Glutamatergic neuron (in vitro differentiated cells): ENCODE measurements around the gene MYO5B. TPM values are rescaled to one million over a fixed set of nuclear protein-coding genes. Genes with fewer than 3 reads are reported as not detected.

Experiments
- DNase-seq: peaks from one replicate; pipeline ENCODE4 v3.0.0; 2022
- H3K27ac Mint-ChIP-seq: one replicate; pipeline ENCODE4 v1.8.0; 2020; ENCODE audit warnings: mild to moderate bottlenecking, mixed read lengths, inconsistent platforms; ENCODE audit not compliant: unreplicated experiment
- H3K27me3 Mint-ChIP-seq: one replicate; pipeline ENCODE4 v1.8.0; 2020; ENCODE audit warnings: mild to moderate bottlenecking, moderate library complexity, mixed read lengths, inconsistent platforms; ENCODE audit not compliant: unreplicated experiment
- H3K36me3 Mint-ChIP-seq: one replicate; pipeline ENCODE4 v1.8.0; 2020; ENCODE audit warnings: mild to moderate bottlenecking, mixed read lengths, inconsistent platforms; ENCODE audit not compliant: unreplicated experiment
- H3K4me1 Mint-ChIP-seq: one replicate; pipeline ENCODE4 v1.8.0; 2020; ENCODE audit warnings: mild to moderate bottlenecking, low read depth, mixed read lengths, inconsistent platforms; ENCODE audit not compliant: unreplicated experiment
- H3K4me3 Mint-ChIP-seq: one replicate; pipeline ENCODE4 v1.8.0; 2020; ENCODE audit warnings: mild to moderate bottlenecking, mixed read lengths, inconsistent platforms; ENCODE audit not compliant: unreplicated experiment
- H3K9me3 Mint-ChIP-seq: one replicate; pipeline ENCODE4 v1.8.0; 2020; ENCODE audit warnings: mild to moderate bottlenecking, moderate library complexity, mixed read lengths, inconsistent platforms; ENCODE audit not compliant: unreplicated experiment
- total RNA-seq: library from RNA; stranded (reverse); fragmentation: NEBNext Ultra II Directional; extraction: Animal tissue kit (Norgen Biotek cat#: 25700); gene quantifications from one replicate; pipeline ENCODE4 v1.2.1, GENCODE V29; 2021; ENCODE audit not compliant: unreplicated experiment
- TF ChIP-seq, protein P1 (sequence below): fragments of 200-600 bp; sonication (generic); IDR thresholded peaks from one replicate; pipeline ENCODE4 v1.5.0; 2021; ENCODE audit not compliant: partially characterized antibody, unreplicated experiment

MYO5B gene
- total RNA-seq, 1 donor from 2014 or later = 2.7 TPM

DNA sequence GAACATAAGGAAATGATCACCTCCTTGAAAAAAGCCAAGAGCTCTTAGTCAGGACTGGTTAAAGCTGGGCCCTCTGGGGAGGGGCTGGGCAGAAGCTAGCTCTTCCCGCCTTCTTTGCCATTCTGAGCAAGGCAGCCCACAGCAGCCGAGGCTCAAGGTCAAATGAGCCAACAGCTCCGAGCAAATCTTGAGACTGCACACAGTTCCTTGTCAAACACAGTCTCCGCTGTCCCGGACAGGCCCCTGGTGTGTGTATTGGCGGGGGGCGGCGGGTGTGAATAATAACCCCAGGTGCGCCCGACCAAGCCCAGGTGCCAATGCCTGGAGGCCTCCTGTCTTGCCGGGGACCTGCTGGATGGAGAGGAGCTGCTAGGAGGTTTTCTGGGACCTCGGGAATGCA, 335.2 kb downstream of the MYO5B start:
- peaks cover 40% of the 10 kb centered on the region for H3K4me1 Mint-ChIP-seq
- H3K4me3 Mint-ChIP-seq = no peak overlapping the region
- H3K9me3 Mint-ChIP-seq = peaks cover 2% of the 10 kb centered on the region
- TF ChIP-seq, protein P1, sequence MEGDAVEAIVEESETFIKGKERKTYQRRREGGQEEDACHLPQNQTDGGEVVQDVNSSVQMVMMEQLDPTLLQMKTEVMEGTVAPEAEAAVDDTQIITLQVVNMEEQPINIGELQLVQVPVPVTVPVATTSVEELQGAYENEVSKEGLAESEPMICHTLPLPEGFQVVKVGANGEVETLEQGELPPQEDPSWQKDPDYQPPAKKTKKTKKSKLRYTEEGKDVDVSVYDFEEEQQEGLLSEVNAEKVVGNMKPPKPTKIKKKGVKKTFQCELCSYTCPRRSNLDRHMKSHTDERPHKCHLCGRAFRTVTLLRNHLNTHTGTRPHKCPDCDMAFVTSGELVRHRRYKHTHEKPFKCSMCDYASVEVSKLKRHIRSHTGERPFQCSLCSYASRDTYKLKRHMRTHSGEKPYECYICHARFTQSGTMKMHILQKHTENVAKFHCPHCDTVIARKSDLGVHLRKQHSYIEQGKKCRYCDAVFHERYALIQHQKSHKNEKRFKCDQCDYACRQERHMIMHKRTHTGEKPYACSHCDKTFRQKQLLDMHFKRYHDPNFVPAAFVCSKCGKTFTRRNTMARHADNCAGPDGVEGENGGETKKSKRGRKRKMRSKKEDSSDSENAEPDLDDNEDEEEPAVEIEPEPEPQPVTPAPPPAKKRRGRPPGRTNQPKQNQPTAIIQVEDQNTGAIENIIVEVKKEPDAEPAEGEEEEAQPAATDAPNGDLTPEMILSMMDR = no peak
- no peaks in the 10 kb centered on the region for H3K27me3 Mint-ChIP-seq
- no peak overlapping the region for H3K27ac Mint-ChIP-seq
- DNase-seq = no peak
- no peaks in the 10 kb centered on the region for H3K36me3 Mint-ChIP-seq

DNA sequence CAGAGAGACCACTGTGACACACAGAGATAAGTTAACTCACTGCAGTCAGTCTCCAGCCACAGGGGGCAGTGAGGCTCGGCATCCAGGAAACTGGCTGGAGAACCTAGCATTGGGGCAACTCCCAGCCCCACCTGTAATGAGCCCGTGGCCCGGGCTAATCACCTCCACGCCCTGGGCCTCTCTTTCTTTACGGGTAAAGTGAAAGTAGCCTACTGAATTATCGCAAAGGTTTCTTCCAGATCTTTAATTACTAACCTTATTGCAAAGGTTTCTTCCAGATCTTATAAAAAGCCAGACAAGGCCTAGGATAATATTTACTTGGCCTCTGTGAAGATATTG, 336.0 kb downstream of the MYO5B start:
- no peaks in the 10 kb centered on the region for H3K36me3 Mint-ChIP-seq
- H3K4me1 Mint-ChIP-seq = peaks cover 33% of the 10 kb centered on the region
- no peak for DNase-seq
- no peaks in the 10 kb centered on the region for H3K27me3 Mint-ChIP-seq
- no peak overlapping the region for H3K4me3 Mint-ChIP-seq
- TF ChIP-seq, protein P1 = peak; percentile 57
- H3K9me3 Mint-ChIP-seq = peaks cover 2% of the 10 kb centered on the region
- H3K27ac Mint-ChIP-seq = no peak overlapping the region

DNA sequence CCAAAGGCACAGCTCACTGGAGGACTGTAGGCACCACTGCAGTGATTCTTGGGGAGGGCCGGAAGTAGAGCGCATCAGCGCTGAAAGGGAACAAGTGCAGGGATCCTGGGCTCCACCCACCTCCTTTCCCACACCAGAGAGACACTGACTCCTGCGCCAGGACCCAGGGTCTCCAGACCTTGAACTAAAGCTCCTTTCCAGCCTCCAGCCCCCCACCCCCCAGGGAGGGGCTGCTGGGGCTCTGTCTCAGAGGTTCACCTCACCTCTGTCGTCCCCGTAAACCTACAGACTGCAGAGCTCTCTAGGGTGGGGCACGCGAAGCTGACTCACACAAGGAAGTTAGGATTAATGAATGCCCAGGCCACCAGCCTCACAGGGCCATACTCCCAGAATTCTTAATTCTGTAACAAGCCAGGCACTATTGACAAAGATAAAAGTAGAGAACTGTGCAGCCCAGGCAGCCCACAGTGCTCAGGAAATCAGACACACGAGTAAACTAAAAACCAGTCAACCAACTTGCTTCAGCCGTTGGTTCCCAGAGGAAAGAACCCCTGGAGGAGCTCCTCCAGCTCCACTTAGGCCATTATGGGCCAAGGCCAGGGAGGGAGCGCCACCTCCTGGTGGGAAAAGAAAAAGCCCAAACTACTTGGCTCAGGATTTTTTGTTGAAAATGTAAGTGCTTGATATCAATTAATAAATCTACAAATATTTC, 336.5 kb downstream of the MYO5B start:
- H3K4me3 Mint-ChIP-seq = no peak overlapping the region
- no peaks in the 10 kb centered on the region for H3K36me3 Mint-ChIP-seq
- H3K27ac Mint-ChIP-seq = no peak overlapping the region
- peak; percentile 85 for DNase-seq
- peaks cover 32% of the 10 kb centered on the region for H3K4me1 Mint-ChIP-seq
- peaks cover 2% of the 10 kb centered on the region for H3K9me3 Mint-ChIP-seq
- TF ChIP-seq, protein P1 = peak; percentile 91
- no peaks in the 10 kb centered on the region for H3K27me3 Mint-ChIP-seq

DNA sequence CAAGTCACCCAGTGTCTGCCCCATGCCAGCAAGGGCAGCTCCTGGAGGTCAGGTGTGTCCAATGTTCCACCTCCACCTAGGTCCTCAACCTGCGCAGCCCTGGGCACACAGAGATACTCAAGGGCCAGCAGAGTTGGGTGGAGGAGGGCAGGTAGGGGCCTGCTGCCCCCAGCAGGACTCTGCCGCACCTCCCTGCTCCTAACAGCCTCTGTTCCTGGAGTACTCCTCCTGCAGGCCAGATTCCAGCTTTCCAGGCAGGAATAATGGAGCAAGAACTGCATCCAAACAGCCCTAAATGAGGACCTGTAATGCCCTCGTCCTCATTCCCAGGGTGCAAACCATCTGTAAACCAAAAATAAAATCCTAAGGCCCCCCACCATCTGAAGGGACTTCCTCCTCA, 337.2 kb downstream of the MYO5B start:
- no peak for DNase-seq
- no peaks in the 10 kb centered on the region for H3K27me3 Mint-ChIP-seq
- peaks cover 27% of the 10 kb centered on the region for H3K4me1 Mint-ChIP-seq
- H3K9me3 Mint-ChIP-seq = peaks cover 4% of the 10 kb centered on the region
- H3K4me3 Mint-ChIP-seq = no peak overlapping the region
- TF ChIP-seq, protein P1 = no peak
- no peaks in the 10 kb centered on the region for H3K36me3 Mint-ChIP-seq
- H3K27ac Mint-ChIP-seq = no peak overlapping the region

DNA sequence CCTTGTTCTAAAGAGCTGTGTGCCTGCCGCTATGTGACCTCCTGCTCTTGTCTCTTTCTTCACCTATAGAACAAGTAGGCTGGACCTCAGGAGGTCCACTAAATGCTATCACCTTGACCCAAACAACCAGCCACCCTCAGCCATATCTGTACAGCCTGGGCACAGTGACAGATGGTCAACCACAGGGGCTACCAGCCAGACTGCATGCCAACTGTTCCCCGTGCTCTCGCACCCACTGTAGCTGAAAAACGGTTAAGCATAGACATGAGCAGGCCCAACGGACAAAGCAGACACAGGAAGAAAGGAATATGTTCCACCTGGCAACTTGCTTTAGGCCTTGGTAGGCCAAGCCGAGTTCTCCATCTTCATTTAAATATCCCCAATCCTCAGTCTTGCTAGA, 338.5 kb downstream of the MYO5B start:
- TF ChIP-seq, protein P1 = no peak
- DNase-seq = no peak
- H3K4me1 Mint-ChIP-seq = peaks cover 21% of the 10 kb centered on the region

More for the DNA sequence above, 338.5 kb downstream of the MYO5B start:
- Mint-ChIP-seq H3K27ac (no peak overlapping the region), H3K36me3 (no peaks in the 10 kb centered on the region), H3K4me3 (peak overlapping the region; percentile 42), H3K9me3 (peaks cover 4% of the 10 kb centered on the region), H3K27me3 (no peaks in the 10 kb centered on the region)
